Liver (tissue), 9 donors: ENCODE results near the gene CYBA. TPM values are rescaled to one million over a fixed set of nuclear protein-coding genes. Genes with fewer than 3 reads are reported as not detected.

ENCODE experiments used
- DNase-seq: peaks from one replicate; pipeline ENCODE4 v3.0.0-alpha.2; 2017; ENCODE audit warnings: low spot score
- H3K27ac ChIP-seq, 2 donors: one replicate each; pipeline ENCODE4 v1.7.0; 2013; ENCODE audit warnings: inconsistent platforms in 2 of 2, low read length in 2 of 2, control low read depth in 1 of 2, low read depth in 1 of 2, mild to moderate bottlenecking in 1 of 2
- H3K27me3 ChIP-seq, 4 donors: one replicate each; pipeline versions ENCODE4 v1.6.1 to v1.7.0; 2013; ENCODE audit warnings: low read length in 3 of 4, inconsistent platforms in 1 of 4, mild to moderate bottlenecking in 1 of 4, moderate library complexity in 1 of 4; ENCODE audit not compliant: control insufficient read depth in 4 of 4, insufficient read depth in 4 of 4
- H3K36me3 ChIP-seq, 4 donors: one replicate each; pipeline versions ENCODE4 v1.6.1 to v1.7.0; 2013; ENCODE audit warnings: low read length in 3 of 4, mild to moderate bottlenecking in 3 of 4, low read depth in 1 of 4, moderate library complexity in 1 of 4; ENCODE audit not compliant: control insufficient read depth in 4 of 4, insufficient read depth in 3 of 4
- H3K4me1 ChIP-seq, 4 donors: one replicate each; pipeline versions ENCODE4 v1.6.1 to v1.7.0; 2013; ENCODE audit warnings: low read length in 3 of 4, mild to moderate bottlenecking in 3 of 4, moderate library complexity in 1 of 4; ENCODE audit not compliant: control insufficient read depth in 4 of 4, insufficient read depth in 4 of 4
- H3K4me3 ChIP-seq, 3 donors: one replicate each; pipeline versions ENCODE4 v1.6.1 to v1.7.0; 2013; ENCODE audit warnings: low read length in 3 of 3, control low read depth in 1 of 3, low read depth in 1 of 3, mild to moderate bottlenecking in 1 of 3
- H3K9ac ChIP-seq, 2 donors: one replicate each; pipeline ENCODE4 v1.7.0; 2013; ENCODE audit warnings: low read length in 2 of 2, mild to moderate bottlenecking in 2 of 2, moderate library complexity in 2 of 2, control low read depth in 1 of 2, low read depth in 1 of 2
- H3K9me3 ChIP-seq, 4 donors: one replicate each; pipeline versions ENCODE4 v1.6.1 to v1.7.0; 2013; ENCODE audit warnings: low read length in 3 of 4; ENCODE audit not compliant: control insufficient read depth in 4 of 4
- FOXA2 ChIP-seq: IDR thresholded peaks from 2 replicates; pipeline ENCODE4 v1.6.1; 2016; ENCODE audit warnings: antibody characterized with exemption
- GABPA ChIP-seq, 2 donors: IDR thresholded peaks in 1 of 2; conservative IDR thresholded peaks in 1 of 2; 2 replicates each; pipeline ENCODE4 v1.6.1; 2016; ENCODE audit warnings: antibody characterized with exemption in 2 of 2, mild to moderate bottlenecking in 1 of 2, moderate library complexity in 1 of 2
- HNF4G ChIP-seq: IDR thresholded peaks from 2 replicates; pipeline ENCODE4 v1.6.1; 2016; ENCODE audit warnings: antibody characterized with exemption
- JUND ChIP-seq, 2 donors: IDR thresholded peaks; 2 replicates each; pipeline ENCODE4 v1.6.1; 2016; ENCODE audit warnings: antibody characterized with exemption in 2 of 2
- NR2F2 ChIP-seq: IDR thresholded peaks from 2 replicates; pipeline ENCODE4 v1.6.1; 2016; ENCODE audit warnings: antibody characterized with exemption
- RAD21 ChIP-seq, 2 donors: IDR thresholded peaks; 2 replicates each; pipeline ENCODE4 v1.6.1; 2016; ENCODE audit warnings: antibody characterized with exemption in 2 of 2, mild to moderate bottlenecking in 2 of 2
- RXRA ChIP-seq, 2 donors: IDR thresholded peaks; 2 replicates each; pipeline ENCODE4 v1.6.1; 2017 to 2018; ENCODE audit warnings: antibody characterized with exemption in 2 of 2, mild to moderate bottlenecking in 1 of 2
- SP1 ChIP-seq: IDR thresholded peaks from 2 replicates; pipeline ENCODE4 v1.6.1; 2018; ENCODE audit warnings: antibody characterized with exemption, mild to moderate bottlenecking
- YY1 ChIP-seq: IDR thresholded peaks from 2 replicates; pipeline ENCODE4 v1.6.1; 2016; ENCODE audit warnings: antibody characterized with exemption, mild to moderate bottlenecking
- WGBS: extraction: QIAGEN DNeasy Blood & Tissue Kit; methylation state at CpG from one replicate; pipeline ENCODE4 v1.1.7; 2013; 5-methylcytosine and 5-hydroxymethylcytosine counted together
- polyA plus RNA-seq, 2 donors: library from polyadenylated mRNA; stranded (reverse) in 1 of 2; unstranded in 1 of 2; fragments of 200-250 nt in 1 of 2; fragments of >200 nt in 1 of 2; fragmentation: Nextera tagmentation in 1 of 2; extraction: Ambion mirVana in 1 of 2; gene quantifications; one replicate each; pipeline versions ENCODE4 v1.2.1 to v1.2.3, GENCODE V29; 2013 to 2015
- total RNA-seq, 2 donors: library from RNA; depleted of rRNA; stranded (reverse); fragments of >200 nt; gene quantifications; one replicate each; pipeline ENCODE4 v1.2.3, GENCODE V29; 2014
- TF ChIP-seq, protein P1 (sequence below): IDR thresholded peaks from 2 replicates; pipeline ENCODE4 v1.6.1; 2016; ENCODE audit warnings: antibody characterized with exemption
- TF ChIP-seq, protein P2 (sequence below): IDR thresholded peaks from 2 replicates; pipeline ENCODE4 v1.6.1; 2016; ENCODE audit warnings: antibody characterized with exemption
- TF ChIP-seq, protein P3 (sequence below): fragments of 150-350 bp; IDR thresholded peaks from 2 replicates; pipeline ENCODE4 v1.5.1; 2017; ENCODE audit warnings: improper control_type of control experiment, low read depth, low read length; ENCODE audit not compliant: missing input control
- donor health status: healthy.
- donor health status: healthy.
- donor health status: healthy.
- donor health status: healthy.
- donor health status: healthy.

The CYBA gene
- total and polyA plus RNA-seq, 4 donors = 39.0 to 217 (median 52.6) TPM

DNA sequence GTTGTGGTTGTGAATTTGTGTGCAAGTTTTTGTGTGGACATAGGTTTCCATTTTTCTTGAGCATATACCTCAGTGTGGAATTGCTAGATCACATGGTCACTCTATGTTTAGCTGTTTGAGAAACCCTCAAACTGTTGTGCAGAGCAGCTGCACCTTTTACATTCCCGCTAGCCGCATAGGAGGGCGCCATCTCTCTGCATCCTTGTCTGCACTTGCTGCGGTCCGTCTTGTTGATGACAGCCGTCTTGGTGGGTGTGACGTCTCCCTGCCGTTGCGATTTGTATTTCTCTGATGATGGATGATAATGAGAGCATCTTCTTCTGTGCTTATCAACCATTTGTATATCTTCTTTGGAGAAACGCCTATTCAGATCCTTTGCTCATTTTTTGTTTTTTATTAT, 37.6 kb downstream of the CYBA start:
- H3K36me3 ChIP-seq = peaks cover 2 to 33% (median 9%) of the 10 kb centered on the region in 4 donors
- 92% methylated on average over 10 of the region's 10 CpGs for WGBS
- H3K9ac ChIP-seq = no peak overlapping the region
- no peaks in the 10 kb centered on the region for H3K9me3 ChIP-seq
- peaks cover 15 to 32% (median 27%) of the 10 kb centered on the region in 4 donors for H3K4me1 ChIP-seq
- DNase-seq = no peak
- no peaks in the 10 kb centered on the region for H3K27me3 ChIP-seq
- H3K27ac ChIP-seq = no peak overlapping the region
- H3K4me3 ChIP-seq = no peak overlapping the region
- TF ChIP-seq HNF4G (no peak), FOXA2 (no peak), RXRA (IDR thresholded peaks at IDR 0.05) (no peak), RAD21 (IDR thresholded peaks at IDR 0.05) (no peak), JUND (IDR thresholded peaks at IDR 0.05) (no peak), SP1 (no peak), GABPA (IDR thresholded peaks at IDR 0.05 in 1 of 2, conservative IDR thresholded peaks at IDR 0.05 in 1 of 2) (no peak), YY1 (no peak), NR2F2 (no peak)
- TF ChIP-seq, protein P1, sequence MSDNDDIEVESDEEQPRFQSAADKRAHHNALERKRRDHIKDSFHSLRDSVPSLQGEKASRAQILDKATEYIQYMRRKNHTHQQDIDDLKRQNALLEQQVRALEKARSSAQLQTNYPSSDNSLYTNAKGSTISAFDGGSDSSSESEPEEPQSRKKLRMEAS = no peak
- TF ChIP-seq, protein P2, sequence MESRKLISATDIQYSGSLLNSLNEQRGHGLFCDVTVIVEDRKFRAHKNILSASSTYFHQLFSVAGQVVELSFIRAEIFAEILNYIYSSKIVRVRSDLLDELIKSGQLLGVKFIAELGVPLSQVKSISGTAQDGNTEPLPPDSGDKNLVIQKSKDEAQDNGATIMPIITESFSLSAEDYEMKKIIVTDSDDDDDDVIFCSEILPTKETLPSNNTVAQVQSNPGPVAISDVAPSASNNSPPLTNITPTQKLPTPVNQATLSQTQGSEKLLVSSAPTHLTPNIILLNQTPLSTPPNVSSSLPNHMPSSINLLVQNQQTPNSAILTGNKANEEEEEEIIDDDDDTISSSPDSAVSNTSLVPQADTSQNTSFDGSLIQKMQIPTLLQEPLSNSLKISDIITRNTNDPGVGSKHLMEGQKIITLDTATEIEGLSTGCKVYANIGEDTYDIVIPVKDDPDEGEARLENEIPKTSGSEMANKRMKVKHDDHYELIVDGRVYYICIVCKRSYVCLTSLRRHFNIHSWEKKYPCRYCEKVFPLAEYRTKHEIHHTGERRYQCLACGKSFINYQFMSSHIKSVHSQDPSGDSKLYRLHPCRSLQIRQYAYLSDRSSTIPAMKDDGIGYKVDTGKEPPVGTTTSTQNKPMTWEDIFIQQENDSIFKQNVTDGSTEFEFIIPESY = no peak

DNA sequence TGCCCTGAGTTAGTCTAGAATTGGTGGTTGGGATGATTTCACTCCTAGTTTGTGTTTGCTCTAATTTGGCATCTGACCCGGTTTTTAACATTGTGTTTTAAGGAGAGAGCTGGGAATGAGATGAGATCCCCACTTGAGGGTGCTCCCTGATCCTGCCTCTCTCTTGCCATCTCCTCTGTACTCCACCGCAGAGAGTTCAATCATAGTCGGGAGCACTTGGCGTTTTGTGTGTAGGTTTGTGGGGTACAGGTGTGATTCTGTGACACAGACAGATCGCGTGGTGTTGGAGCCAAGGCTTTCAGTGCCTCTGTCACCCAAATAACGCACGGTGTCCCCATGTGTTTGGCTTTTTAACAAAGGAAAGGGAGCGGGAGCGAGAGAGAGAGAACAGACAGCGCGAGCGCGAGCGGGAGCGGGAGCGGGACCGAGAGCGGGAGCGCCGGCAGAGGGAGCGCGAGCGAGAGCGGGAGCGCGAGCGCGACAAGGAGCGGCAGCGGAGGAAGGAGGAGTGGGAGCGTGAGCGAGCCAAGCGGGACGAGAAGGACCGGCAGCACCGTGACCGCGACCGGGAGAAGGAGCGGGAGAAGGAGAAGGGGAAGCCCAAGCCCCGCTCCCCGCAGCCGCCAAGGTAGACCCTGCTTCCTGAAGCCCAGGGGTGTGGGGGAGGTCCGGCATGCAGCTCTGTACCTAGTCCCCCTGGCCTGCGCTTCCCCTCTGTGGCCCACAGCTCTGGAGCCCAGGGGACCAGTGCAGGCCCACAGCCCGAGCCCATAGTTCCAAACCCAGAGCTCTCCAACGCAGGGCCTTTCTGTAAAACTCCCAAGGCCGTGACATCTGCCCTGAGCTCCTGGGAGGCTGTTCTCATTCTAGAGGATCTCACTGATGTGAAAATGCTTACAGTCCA, 39.7 kb downstream of the CYBA start:
- no peaks in the 10 kb centered on the region for H3K27me3 ChIP-seq
- WGBS = 95% methylated on average over 49 of the region's 49 CpGs
- TF ChIP-seq, protein P1 = no peak
- TF ChIP-seq, protein P2 = no peak
- TF ChIP-seq NR2F2 (no peak), HNF4G (no peak)
- TF ChIP-seq, protein P3, sequence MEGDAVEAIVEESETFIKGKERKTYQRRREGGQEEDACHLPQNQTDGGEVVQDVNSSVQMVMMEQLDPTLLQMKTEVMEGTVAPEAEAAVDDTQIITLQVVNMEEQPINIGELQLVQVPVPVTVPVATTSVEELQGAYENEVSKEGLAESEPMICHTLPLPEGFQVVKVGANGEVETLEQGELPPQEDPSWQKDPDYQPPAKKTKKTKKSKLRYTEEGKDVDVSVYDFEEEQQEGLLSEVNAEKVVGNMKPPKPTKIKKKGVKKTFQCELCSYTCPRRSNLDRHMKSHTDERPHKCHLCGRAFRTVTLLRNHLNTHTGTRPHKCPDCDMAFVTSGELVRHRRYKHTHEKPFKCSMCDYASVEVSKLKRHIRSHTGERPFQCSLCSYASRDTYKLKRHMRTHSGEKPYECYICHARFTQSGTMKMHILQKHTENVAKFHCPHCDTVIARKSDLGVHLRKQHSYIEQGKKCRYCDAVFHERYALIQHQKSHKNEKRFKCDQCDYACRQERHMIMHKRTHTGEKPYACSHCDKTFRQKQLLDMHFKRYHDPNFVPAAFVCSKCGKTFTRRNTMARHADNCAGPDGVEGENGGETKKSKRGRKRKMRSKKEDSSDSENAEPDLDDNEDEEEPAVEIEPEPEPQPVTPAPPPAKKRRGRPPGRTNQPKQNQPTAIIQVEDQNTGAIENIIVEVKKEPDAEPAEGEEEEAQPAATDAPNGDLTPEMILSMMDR = no peak
- H3K4me1 ChIP-seq = peaks cover 5 to 11% (median 7%) of the 10 kb centered on the region in 4 donors
- no peak overlapping the region for H3K27ac ChIP-seq
- H3K9me3 ChIP-seq = no peaks in the 10 kb centered on the region
- H3K4me3 ChIP-seq = no peak overlapping the region
- H3K36me3 ChIP-seq = peaks cover 4 to 44% (median 17%) of the 10 kb centered on the region in 4 donors
- no peak for DNase-seq
- H3K9ac ChIP-seq = no peak overlapping the region
